ENCODE data around the gene MRPS11. TPM values are rescaled to one million over a fixed set of nuclear protein-coding genes. Genes with fewer than 3 reads are reported as not detected.
A peak's percentile ranks its signal among the peaks of the same experiment; 100 is the strongest.

Gene MRPS11
- total RNA-seq (10 to 100 TPM; 16.7 to 33.0 (median 27.4) TPM), total RNA-seq (7.4 to 40.4 (median 17.4) reads per million in 29 experiments)
- 31.7 TPM for total RNA-seq (2013)

DNA sequence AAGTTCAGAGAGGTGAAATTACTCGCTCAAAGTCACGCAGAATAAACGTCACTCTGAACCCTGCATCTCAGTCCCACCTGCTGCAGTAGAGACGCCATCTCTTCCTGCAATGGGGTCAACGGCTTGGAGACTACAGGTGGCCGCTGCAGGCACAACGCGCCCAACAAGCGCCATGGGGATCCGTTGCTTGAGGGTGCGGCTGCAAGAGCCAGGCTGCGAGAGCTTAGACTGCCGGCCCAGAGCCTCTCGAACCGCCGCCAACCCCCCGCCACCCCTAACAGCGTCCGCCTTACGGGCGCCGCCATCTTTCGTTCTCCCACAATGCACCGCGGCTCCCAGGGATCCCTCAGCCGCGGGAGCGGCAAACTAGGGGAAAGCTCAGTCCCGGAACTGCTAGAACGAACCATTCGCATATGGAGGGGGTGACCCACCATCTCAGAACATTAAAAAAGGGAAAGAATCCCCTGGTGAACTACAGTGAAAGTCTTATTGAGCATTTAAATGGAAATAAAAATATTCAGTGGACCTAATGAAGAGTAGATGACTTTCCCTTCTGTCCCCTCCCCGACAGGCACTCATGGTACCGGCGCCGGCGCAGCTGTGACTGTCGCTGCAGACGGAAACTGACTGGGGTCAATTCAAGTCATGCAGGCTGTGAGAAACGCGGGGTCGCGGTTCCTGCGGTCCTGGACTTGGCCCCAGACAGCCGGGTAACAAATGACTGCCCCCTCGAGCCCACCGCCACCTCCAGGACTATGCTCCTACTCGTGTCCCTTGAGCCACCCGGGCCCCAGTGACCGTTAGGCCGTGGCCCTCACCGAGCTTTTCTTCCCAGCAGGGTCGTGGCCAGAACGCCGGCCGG is at the start of gene MRPS11, which contains the start of gene MRPL46:
Gene MRPS11 (plus strand): TSS at position 636 of the 862 bp plus-strand sequence. CDS start 10 bp downstream, at position 646.
Gene MRPL46 (minus strand): TSS at position 316 of the 862 bp plus-strand sequence. CDS start 11 bp downstream, at position 305.
- POLR2A ChIA-PET = no interaction called here
- Mint-ChIP-seq H3K27me3 (no peaks in the 10 kb centered on the region), H3K4me3 (peak within 1 kb of the TSS; percentile 87 to 94 (median 93)), H3K4me1 (peaks cover 22 to 37% (median 37%) of the 10 kb centered on the region in 3 donors), H3K27ac (peak within 1 kb of the TSS; percentile 98 to 100), H3K9me3 (no peaks in the 10 kb centered on the region), H3K36me3 (peaks cover 16% of the 10 kb centered on the region)
- CTCF ChIA-PET = interaction anchor here in 1 of 2 donors (0.8 kb wide), 2 partner anchors 157 to 438 kb away, joined by 5 read pairs; no protein-coding TSS in a partner anchor
- Histone ChIP-seq H3K4me3 (ENCODE audit: control insufficient read depth in 1 of 2, extremely low read depth in 1 of 2, low read length in 1 of 2) (peak within 1 kb of the TSS; percentile 73 to 96), H3K36me3 (ENCODE audit: control insufficient read depth in 2 of 2, extremely low read depth in 1 of 2, insufficient read depth in 1 of 2, low read length in 1 of 2) (peaks cover 7 to 29% of the 10 kb centered on the region in 2 donors), H3K27me3 (replicated peaks in 1 of 2; ENCODE audit: control insufficient read depth in 2 of 2, extremely low read depth in 1 of 2, insufficient read depth in 2 of 2, low read length in 1 of 2) (no peaks in the 10 kb centered on the region), H3K27ac (ENCODE audit: low read length) (peak within 1 kb of the TSS; percentile 92), H3K9me3 (no peaks in the 10 kb centered on the region), H3K4me1 (ENCODE audit: control insufficient read depth in 1 of 2, extremely low read depth in 1 of 2, insufficient read depth in 2 of 2, low read length in 2 of 2) (peaks cover 19 to 20% of the 10 kb centered on the region in 2 experiments)
- peak; percentile 92 to 96 (median 94) for ATAC-seq (replicated peaks in 1 of 4)
- under 1% methylated on average over 41 of the region's 55 CpGs for WGBS (ENCODE audit: insufficient coverage)
- DNase-seq = peak; percentile 75 to 94 (median 85)

DNA sequence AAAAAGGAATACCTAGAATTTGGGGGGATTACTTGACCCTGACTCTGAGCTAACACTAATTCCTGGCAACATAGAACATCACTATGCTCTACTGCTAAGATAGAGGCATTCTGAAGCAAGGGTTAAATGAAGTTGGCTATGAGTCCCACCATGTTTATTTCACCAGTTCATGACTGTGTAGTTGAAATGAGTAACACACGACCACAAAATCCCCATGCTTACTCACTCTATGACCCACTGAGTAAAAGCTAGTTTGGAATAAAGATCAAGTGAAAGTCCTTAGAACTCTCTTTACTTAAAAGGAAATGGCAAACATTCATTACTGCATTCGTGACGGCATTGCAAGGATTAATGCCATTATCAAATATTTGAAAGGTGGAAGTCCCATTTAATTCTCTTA is 47.7 kb upstream of the MRPS11 start:
- no peak for ATAC-seq (replicated peaks in 1 of 4)

DNA sequence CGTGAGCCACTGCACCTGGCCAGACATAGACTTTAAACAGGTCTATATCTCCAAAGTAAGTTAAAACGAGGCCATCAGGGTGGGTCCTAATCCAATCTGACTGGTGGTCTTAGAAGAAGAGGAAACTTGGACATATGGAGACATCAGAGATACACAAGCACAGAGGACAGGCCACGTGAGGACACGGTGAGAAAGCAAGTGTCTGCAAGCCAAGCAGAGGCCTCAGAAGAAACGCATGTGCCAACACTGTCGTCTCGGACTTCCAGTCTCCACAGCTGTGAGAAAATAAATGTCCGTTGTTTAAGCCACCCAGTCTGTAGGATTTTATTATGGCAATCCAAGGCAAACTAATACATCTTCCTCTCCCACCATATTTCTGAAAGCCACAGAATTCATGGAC is 44.2 kb upstream of the MRPS11 start:
- H3K27me3 ChIP-seq (replicated peaks in 1 of 2; ENCODE audit: control insufficient read depth in 2 of 2, extremely low read depth in 1 of 2, insufficient read depth in 2 of 2, low read length in 1 of 2) = peaks cover 0 to 9% of the 10 kb centered on the region in 2 experiments
- no peak overlapping the region for H3K4me3 ChIP-seq (ENCODE audit: control insufficient read depth in 1 of 2, extremely low read depth in 1 of 2, low read length in 1 of 2)
- H3K4me1 ChIP-seq (ENCODE audit: control insufficient read depth in 1 of 2, extremely low read depth in 1 of 2, insufficient read depth in 2 of 2, low read length in 2 of 2) = no peaks in the 10 kb centered on the region
- no peaks in the 10 kb centered on the region for H3K36me3 Mint-ChIP-seq
- no peaks in the 10 kb centered on the region for H3K4me1 Mint-ChIP-seq
- no peaks in the 10 kb centered on the region for H3K36me3 ChIP-seq (ENCODE audit: control insufficient read depth in 2 of 2, extremely low read depth in 1 of 2, insufficient read depth in 1 of 2, low read length in 1 of 2)
- ATAC-seq (replicated peaks in 1 of 4) = no peak
- no peak overlapping the region for H3K27ac Mint-ChIP-seq
- H3K9me3 ChIP-seq = no peaks in the 10 kb centered on the region
- no peak overlapping the region for H3K27ac ChIP-seq (ENCODE audit: low read length)
- POLR2A ChIA-PET = no interaction called here
- no peak for DNase-seq
- CTCF ChIA-PET = no interaction called here
- peaks cover 9 to 12% of the 10 kb centered on the region in 2 donors for H3K27me3 Mint-ChIP-seq
- no peak overlapping the region for H3K4me3 Mint-ChIP-seq
- 100% methylated on average over 2 of the region's 8 CpGs for WGBS (ENCODE audit: insufficient coverage)
- H3K9me3 Mint-ChIP-seq = no peaks in the 10 kb centered on the region

More for the DNA sequence above, 47.7 kb upstream of the MRPS11 start:
- Mint-ChIP-seq H3K27ac (no peak overlapping the region), H3K9me3 (no peaks in the 10 kb centered on the region), H3K36me3 (no peaks in the 10 kb centered on the region), H3K27me3 (peaks cover 18 to 20% of the 10 kb centered on the region in 2 donors), H3K4me1 (no peaks in the 10 kb centered on the region), H3K4me3 (no peak overlapping the region)
- no peak for DNase-seq
- no CpG with 5 or more reads among the region's 3 CpGs for WGBS (ENCODE audit: insufficient coverage)
- Histone ChIP-seq H3K36me3 (ENCODE audit: control insufficient read depth in 2 of 2, extremely low read depth in 1 of 2, insufficient read depth in 1 of 2, low read length in 1 of 2) (no peaks in the 10 kb centered on the region), H3K9me3 (no peaks in the 10 kb centered on the region), H3K4me1 (ENCODE audit: control insufficient read depth in 1 of 2, extremely low read depth in 1 of 2, insufficient read depth in 2 of 2, low read length in 2 of 2) (no peaks in the 10 kb centered on the region), H3K27me3 (replicated peaks in 1 of 2; ENCODE audit: control insufficient read depth in 2 of 2, extremely low read depth in 1 of 2, insufficient read depth in 2 of 2, low read length in 1 of 2) (peaks cover 0 to 8% of the 10 kb centered on the region in 2 experiments), H3K4me3 (ENCODE audit: control insufficient read depth in 1 of 2, extremely low read depth in 1 of 2, low read length in 1 of 2) (no peak overlapping the region), H3K27ac (ENCODE audit: low read length) (no peak overlapping the region)
- ChIA-PET POLR2A (no interaction called here), CTCF (no interaction called here)

DNA sequence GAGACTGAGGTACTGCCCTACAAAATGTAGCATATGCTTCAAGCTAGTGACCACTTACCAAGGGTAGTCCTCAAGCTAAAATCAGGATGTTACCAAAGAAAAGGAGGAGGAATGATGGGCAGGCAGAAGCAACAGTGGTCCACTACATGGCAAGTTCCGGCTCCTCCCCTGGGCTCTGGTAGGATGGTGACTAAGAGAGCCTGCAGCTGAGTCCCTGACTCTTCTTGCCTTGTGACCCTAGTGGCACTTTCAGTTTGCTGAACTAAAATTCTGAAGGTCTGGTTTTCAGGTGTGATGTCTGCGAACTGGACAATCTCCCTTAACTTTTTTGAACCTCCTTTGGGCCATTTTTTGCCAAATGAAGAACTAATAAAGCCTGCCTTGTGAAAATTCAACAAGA is 41.2 kb upstream of the MRPS11 start:
- Mint-ChIP-seq H3K27ac (no peak overlapping the region), H3K27me3 (peaks cover 11 to 13% of the 10 kb centered on the region in 2 donors), H3K4me3 (no peak overlapping the region), H3K36me3 (no peaks in the 10 kb centered on the region), H3K4me1 (no peaks in the 10 kb centered on the region), H3K9me3 (no peaks in the 10 kb centered on the region)
- ChIA-PET CTCF (no interaction called here), POLR2A (no interaction called here)
- ATAC-seq (replicated peaks in 1 of 4) = no peak
- Histone ChIP-seq H3K36me3 (ENCODE audit: control insufficient read depth in 2 of 2, extremely low read depth in 1 of 2, insufficient read depth in 1 of 2, low read length in 1 of 2) (no peaks in the 10 kb centered on the region), H3K4me3 (ENCODE audit: control insufficient read depth in 1 of 2, extremely low read depth in 1 of 2, low read length in 1 of 2) (no peak overlapping the region), H3K27ac (ENCODE audit: low read length) (no peak overlapping the region), H3K4me1 (ENCODE audit: control insufficient read depth in 1 of 2, extremely low read depth in 1 of 2, insufficient read depth in 2 of 2, low read length in 2 of 2) (no peaks in the 10 kb centered on the region), H3K27me3 (replicated peaks in 1 of 2; ENCODE audit: control insufficient read depth in 2 of 2, extremely low read depth in 1 of 2, insufficient read depth in 2 of 2, low read length in 1 of 2) (peaks cover 0 to 19% of the 10 kb centered on the region in 2 experiments), H3K9me3 (no peaks in the 10 kb centered on the region)
- DNase-seq = no peak
- WGBS (ENCODE audit: insufficient coverage) = 86% methylated on average over 1 of the region's 2 CpGs

DNA sequence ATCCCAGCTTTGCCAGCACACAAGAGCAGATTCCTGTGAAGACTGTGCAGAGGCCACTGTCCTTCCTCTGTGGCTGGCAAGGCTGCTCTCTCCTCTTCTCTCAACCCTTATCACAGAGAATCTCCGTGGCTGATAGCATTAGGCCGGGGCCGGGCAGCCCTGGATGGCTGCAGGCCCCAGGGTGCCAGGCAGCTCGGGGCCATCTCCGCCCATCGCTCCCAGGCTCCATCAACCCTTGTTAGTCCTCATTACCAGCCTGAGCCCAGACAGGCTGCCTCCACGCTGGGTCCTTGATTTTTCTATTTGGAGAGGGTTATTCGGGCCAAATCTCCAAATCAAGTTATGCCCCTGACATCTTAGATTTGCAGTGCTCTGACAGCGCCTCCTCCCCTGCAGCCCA is 39.5 kb upstream of the MRPS11 start:
- H3K27ac Mint-ChIP-seq = no peak overlapping the region
- no peak overlapping the region for H3K4me3 Mint-ChIP-seq
- Histone ChIP-seq H3K9me3 (no peaks in the 10 kb centered on the region), H3K27me3 (replicated peaks in 1 of 2; ENCODE audit: control insufficient read depth in 2 of 2, extremely low read depth in 1 of 2, insufficient read depth in 2 of 2, low read length in 1 of 2) (peaks cover 0 to 26% of the 10 kb centered on the region in 2 experiments), H3K4me1 (ENCODE audit: control insufficient read depth in 1 of 2, extremely low read depth in 1 of 2, insufficient read depth in 2 of 2, low read length in 2 of 2) (no peaks in the 10 kb centered on the region), H3K4me3 (ENCODE audit: control insufficient read depth in 1 of 2, extremely low read depth in 1 of 2, low read length in 1 of 2) (no peak overlapping the region), H3K36me3 (ENCODE audit: control insufficient read depth in 2 of 2, extremely low read depth in 1 of 2, insufficient read depth in 1 of 2, low read length in 1 of 2) (no peaks in the 10 kb centered on the region), H3K27ac (ENCODE audit: low read length) (no peak overlapping the region)
- H3K27me3 Mint-ChIP-seq = peaks cover 13% of the 10 kb centered on the region in 2 donors
- DNase-seq (no peak), ATAC-seq (replicated peaks in 1 of 4) (no peak)
- no peaks in the 10 kb centered on the region for H3K9me3 Mint-ChIP-seq
- H3K36me3 Mint-ChIP-seq = no peaks in the 10 kb centered on the region
- ChIA-PET POLR2A (no interaction called here), CTCF (no interaction called here)
- H3K4me1 Mint-ChIP-seq = no peaks in the 10 kb centered on the region
- 63% methylated on average over 9 of the region's 9 CpGs for WGBS (ENCODE audit: insufficient coverage)

DNA sequence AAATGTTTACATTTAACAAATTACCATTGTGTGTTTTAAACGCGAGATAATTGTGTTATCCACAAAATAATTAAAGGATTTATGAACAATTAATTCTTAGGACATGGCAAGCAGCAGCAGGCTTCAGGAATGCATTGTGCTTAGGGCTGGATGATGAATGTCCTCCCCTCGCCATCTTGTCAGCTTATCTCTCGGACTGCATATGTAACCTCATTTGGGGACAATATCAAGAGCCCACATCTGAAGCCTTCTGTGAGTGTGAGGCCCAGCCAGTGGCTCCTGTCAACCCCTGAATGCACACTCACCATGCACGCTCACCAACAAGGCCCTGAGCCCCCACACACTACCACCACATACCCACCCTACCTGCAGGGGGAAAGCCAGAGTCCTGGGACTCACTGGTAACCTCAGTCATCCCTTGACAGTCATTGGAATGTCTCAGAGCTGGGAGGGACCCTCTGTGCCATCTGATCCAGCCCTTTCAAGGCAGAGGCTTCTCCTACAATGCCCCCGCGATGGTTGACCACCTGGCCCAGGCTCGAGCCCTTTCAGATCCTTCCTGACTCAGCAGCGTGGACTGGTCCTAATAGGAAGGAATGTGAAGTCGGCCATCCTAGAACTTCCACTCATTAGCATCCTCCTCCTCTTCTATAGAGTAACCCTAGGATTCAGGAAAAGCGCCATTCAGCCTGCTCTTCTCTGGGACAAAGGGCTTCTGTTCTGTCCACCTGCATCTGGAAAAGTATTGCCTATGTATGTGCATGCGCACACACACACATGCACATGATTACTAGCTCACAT is 38.5 kb upstream of the MRPS11 start:
- DNase-seq = no peak
- ATAC-seq (replicated peaks in 1 of 4) = no peak
- CTCF ChIA-PET = no interaction called here
- POLR2A ChIA-PET = no interaction called here
- Mint-ChIP-seq H3K4me1 (no peaks in the 10 kb centered on the region), H3K27me3 (peaks cover 10 to 14% of the 10 kb centered on the region in 2 donors), H3K36me3 (no peaks in the 10 kb centered on the region), H3K27ac (no peak overlapping the region), H3K9me3 (no peaks in the 10 kb centered on the region), H3K4me3 (no peak overlapping the region)
- no peak overlapping the region for H3K27ac ChIP-seq (ENCODE audit: low read length)
- 93% methylated on average over 5 of the region's 12 CpGs for WGBS (ENCODE audit: insufficient coverage)
- H3K27me3 ChIP-seq (replicated peaks in 1 of 2; ENCODE audit: control insufficient read depth in 2 of 2, extremely low read depth in 1 of 2, insufficient read depth in 2 of 2, low read length in 1 of 2) = peaks cover 0 to 32% of the 10 kb centered on the region in 2 experiments
- H3K4me3 ChIP-seq (ENCODE audit: control insufficient read depth in 1 of 2, extremely low read depth in 1 of 2, low read length in 1 of 2) = no peak overlapping the region
- no peaks in the 10 kb centered on the region for H3K36me3 ChIP-seq (ENCODE audit: control insufficient read depth in 2 of 2, extremely low read depth in 1 of 2, insufficient read depth in 1 of 2, low read length in 1 of 2)
- no peaks in the 10 kb centered on the region for H3K4me1 ChIP-seq (ENCODE audit: control insufficient read depth in 1 of 2, extremely low read depth in 1 of 2, insufficient read depth in 2 of 2, low read length in 2 of 2)
- no peaks in the 10 kb centered on the region for H3K9me3 ChIP-seq
